Endothelial cell of umbilical vein (primary cell): ENCODE data around the gene KCNQ2. TPM values are rescaled to one million over a fixed set of nuclear protein-coding genes. Genes with fewer than 3 reads are reported as not detected.

ENCODE experiments used
- BruUV-seq: library from RNA; stranded (reverse); fragments of 400-500 nt; replicated peaks from 2 replicates; lab custom pipeline; 2021; lab: Mats Ljungman, UMichigan
- CTCF ChIA-PET: fragments of 300-600, 350-600 bp; sonication (Branson Sonifier 250); formaldehyde crosslinking; loops from one replicate; lab custom pipeline; 2021; ENCODE audit warnings: antibody characterized with exemption, inconsistent platforms; lab: Charles Lee
- POLR2A ChIA-PET: fragments of 300-600, 350-600 bp; sonication (Branson Sonifier 250); formaldehyde crosslinking; loops from one replicate; lab custom pipeline; 2021; ENCODE audit warnings: antibody characterized with exemption, inconsistent platforms; lab: Charles Lee
- DNase-seq: peaks from one replicate; pipeline ENCODE4 v3.0.0-alpha.2; 2011; ENCODE audit warnings: low read depth, low spot score
- FAIRE-seq: peaks from 2 replicates; lab custom pipeline; 2011; peaks lifted over from hg19 to GRCh38; lab: Jason Lieb, UNC
- H2AFZ ChIP-seq: 2 replicates; pipeline ENCODE4 v1.6.0; 2012; ENCODE audit warnings: low read depth, low read length, control low read depth, inconsistent platforms
- H3K27ac ChIP-seq: 2 replicates; pipeline ENCODE4 v1.5.1; 2011; ENCODE audit warnings: low read depth, mild to moderate bottlenecking, control low read depth, low read length, moderate library complexity; ENCODE audit not compliant: insufficient read depth
- H3K27me3 ChIP-seq, 2 experiments: 2 replicates each; pipeline versions ENCODE4 v1.6.0 to v1.6.1; 2011; ENCODE audit warnings: low read length in 2 of 2, mixed read lengths in 1 of 2; ENCODE audit not compliant: control insufficient read depth in 2 of 2, insufficient read depth in 2 of 2
- H3K36me3 ChIP-seq, 2 experiments: 2 replicates in 1 of 2; 3 replicates in 1 of 2; pipeline ENCODE4 v1.5.1; 2011; ENCODE audit warnings: low read length in 2 of 2, mild to moderate bottlenecking in 1 of 2, moderate library complexity in 1 of 2; ENCODE audit not compliant: control insufficient read depth in 2 of 2, insufficient read depth in 2 of 2; ENCODE audit errors: extremely low read depth in 1 of 2
- H3K4me1 ChIP-seq: 3 replicates; pipeline ENCODE4 v1.5.1; 2011; ENCODE audit warnings: mild to moderate bottlenecking, low read length; ENCODE audit not compliant: control insufficient read depth, insufficient read depth; ENCODE audit errors: extremely low read depth
- H3K4me2 ChIP-seq: 2 replicates; pipeline ENCODE4 v1.6.1; 2011; ENCODE audit warnings: low read length, control low read depth, mixed read lengths; ENCODE audit not compliant: insufficient read depth
- H3K4me3 ChIP-seq, 3 experiments: fragments of 200-600 bp in 1 of 3; sonication (generic), shearing (Covaris generic) in 1 of 3; replicated peaks in 1 of 3; 2 replicates each; pipeline ENCODE4 v1.5.1; 2011 to 2016; ENCODE audit warnings: control low read depth in 3 of 3, low read length in 3 of 3, mild to moderate bottlenecking in 2 of 3, inconsistent platforms in 1 of 3, low read depth in 1 of 3, moderate library complexity in 1 of 3; ENCODE audit not compliant: insufficient read depth in 1 of 3
- H3K79me2 ChIP-seq: 2 replicates; pipeline ENCODE4 v1.6.0; 2012; ENCODE audit warnings: low read length, inconsistent platforms; ENCODE audit not compliant: control insufficient read depth, insufficient read depth
- H3K9ac ChIP-seq: replicated peaks from 2 replicates; pipeline ENCODE3; 2011; ENCODE audit warnings: low read length, control low read depth; ENCODE audit not compliant: insufficient read depth; ENCODE audit errors: extremely low read depth
- H3K9me1 ChIP-seq: replicated peaks from 3 replicates; pipeline ENCODE4 v1.6.0; 2011; ENCODE audit warnings: mild to moderate bottlenecking, low read length; ENCODE audit not compliant: control insufficient read depth, insufficient read depth; ENCODE audit errors: extremely low read depth
- H3K9me3 ChIP-seq: replicated peaks from 2 replicates; pipeline ENCODE4 v1.5.1; 2012; ENCODE audit warnings: low read length, inconsistent platforms; ENCODE audit not compliant: control insufficient read depth, insufficient read depth
- H4K20me1 ChIP-seq: replicated peaks from 2 replicates; pipeline ENCODE3; 2011; ENCODE audit warnings: mild to moderate bottlenecking, low read length; ENCODE audit not compliant: control insufficient read depth, insufficient read depth; ENCODE audit errors: extremely low read depth
- CTCF ChIP-seq, 2 donors: IDR thresholded peaks; 1 replicate in 1 of 2; 2 replicates in 1 of 2; pipeline ENCODE4 v1.5.1; 2011; ENCODE audit warnings: low read length in 2 of 2, mild to moderate bottlenecking in 2 of 2, moderate library complexity in 2 of 2, control low read depth in 1 of 2, inconsistent platforms in 1 of 2, low read depth in 1 of 2; ENCODE audit not compliant: insufficient read depth in 1 of 2; ENCODE audit errors: extremely low read depth in 1 of 2
- EZH2 ChIP-seq: IDR thresholded peaks from 2 replicates; pipeline ENCODE4 v1.6.1; 2012; ENCODE audit warnings: borderline replicate concordance, low read depth, mild to moderate bottlenecking, moderate library complexity, low read length, inconsistent platforms; ENCODE audit not compliant: severe bottlenecking
- FOS ChIP-seq: IDR thresholded peaks from 2 replicates; pipeline ENCODE4 v1.6.1; 2011; ENCODE audit warnings: mild to moderate bottlenecking, low read length, moderate library complexity, borderline replicate concordance; ENCODE audit not compliant: insufficient read depth
- GATA2 ChIP-seq: IDR thresholded peaks from 2 replicates; pipeline ENCODE4 v1.7.0; 2011; ENCODE audit warnings: low read depth, mild to moderate bottlenecking, moderate library complexity, mixed read lengths, low read length; ENCODE audit not compliant: insufficient read length, insufficient read depth
- JUN ChIP-seq: IDR thresholded peaks from 2 replicates; pipeline ENCODE4 v1.6.1; 2011; ENCODE audit warnings: borderline replicate concordance, low read depth; ENCODE audit not compliant: insufficient read length, insufficient read depth
- MAX ChIP-seq: IDR thresholded peaks from 2 replicates; pipeline ENCODE4 v1.6.1; 2011; ENCODE audit not compliant: insufficient read depth, insufficient read length
- MYC ChIP-seq: IDR thresholded peaks from one replicate; pipeline ENCODE4 v1.6.1; 2011; ENCODE audit warnings: mild to moderate bottlenecking, low read depth, low read length
- POLR2A ChIP-seq: IDR thresholded peaks from 2 replicates; pipeline ENCODE4 v1.6.1; 2012; ENCODE audit warnings: low read depth, mild to moderate bottlenecking, control low read depth, low read length
- POLR2AphosphoS5 ChIP-seq: IDR thresholded peaks from 2 replicates; pipeline ENCODE4 v1.6.1; 2012; ENCODE audit warnings: low read depth, mild to moderate bottlenecking, control low read depth, low read length, moderate library complexity; ENCODE audit not compliant: insufficient read depth
- dilution Hi-C: fragments of 300-500 bp; cut with MboI; formaldehyde crosslinking; loops from one replicate; pipeline ENCODE4 v1.15.0; 2019; ENCODE audit warnings: low sequenced_read_pairs; ENCODE audit not compliant: extremely low pct_ligation_motif_present
- intact Hi-C: fragments of 100-400 bp; cut with micrococcal nuclease; formaldehyde crosslinking; loops from one replicate; pipeline ENCODE4 v1.10.0; 2022
- polyA plus RNA-seq, 4 experiments: library from polyadenylated mRNA; depleted of rRNA in 3 of 4; stranded (reverse) in 3 of 4; unstranded in 1 of 4; fragments of >200 nt; gene quantifications; 2 replicates each; pipeline versions ENCODE4 v1.2.1 to v1.2.3, GENCODE V29; 2011 to 2012; ENCODE audit warnings: missing spikeins in 1 of 4
- total RNA-seq: library from RNA; stranded (reverse); gene quantifications from 2 replicates; pipeline ENCODE4 v1.2.3, GENCODE V29; 2021

KCNQ2 gene
- total and polyA plus RNA-seq, 2 donors (not counting 3 experiments of a cell fraction or from before 2014, with no cell fraction given): not detected

GRCh38 chr20:63427724-63428330 lies 44.6 kb downstream of the KCNQ2 start:
- BruUV-seq: no TSS peak
- no peaks in the 10 kb centered on the region for H3K4me1 ChIP-seq
- TF ChIP-seq JUN (no peak), CTCF (IDR thresholded peaks at IDR 0.05; ENCODE audit: extremely low read depth in 1 of 2, insufficient read depth in 1 of 2, low read depth in 1 of 2, low read length in 2 of 2) (no peak), EZH2 (no peak), MYC (no peak), POLR2AphosphoS5 (no peak), FOS (no peak), MAX (no peak), GATA2 (no peak), POLR2A (no peak)
- DNase-seq: no peak
- CTCF ChIA-PET: interaction anchor here (0.8 kb wide), 1 partner anchor 46 kb away, joined by 3 read pairs; no protein-coding TSS in a partner anchor
- no peaks in the 10 kb centered on the region for H3K9me3 ChIP-seq
- H4K20me1 ChIP-seq: no peaks in the 10 kb centered on the region
- H3K27ac ChIP-seq: no peak overlapping the region
- H3K4me2 ChIP-seq: no peak overlapping the region
- POLR2A ChIA-PET: no interaction called here
- no peaks in the 10 kb centered on the region for H3K9me1 ChIP-seq
- no peaks in the 10 kb centered on the region for H3K27me3 ChIP-seq
- no peaks in the 10 kb centered on the region for H3K79me2 ChIP-seq
- H3K36me3 ChIP-seq: no peaks in the 10 kb centered on the region
- H3K9ac ChIP-seq: no peak overlapping the region
- no peak overlapping the region for H2AFZ ChIP-seq
- intact Hi-C loops (no loop called here), dilution Hi-C loops (no loop called here)
- no peak for FAIRE-seq
- H3K4me3 ChIP-seq: no peak overlapping the region
